Thyroid gland (tissue), 4 donors: ENCODE data around the gene DHX15.

Experiments
- CTCF ChIP-seq, 6 experiments: fragments of 200-600 bp in 3 of 6; fragments of 450-650 bp in 3 of 6; sonication (generic) in 3 of 6; IDR thresholded peaks; one replicate each; pipeline ENCODE4 v1.5.1; 2016 to 2019; ENCODE audit warnings: antibody characterized with exemption in 6 of 6, mild to moderate bottlenecking in 2 of 6, inconsistent platforms in 1 of 6, moderate library complexity in 1 of 6
- POLR2A ChIP-seq, 2 donors: fragments of 450-650 bp; IDR thresholded peaks; one replicate each; pipeline ENCODE4 v1.6.1; 2017; ENCODE audit warnings: antibody characterized with exemption in 2 of 2, mild to moderate bottlenecking in 2 of 2, moderate library complexity in 1 of 2

- TF ChIP-seq CTCF (IDR thresholded peaks at IDR 0.05) = no peak
- TF ChIP-seq POLR2A (IDR thresholded peaks at IDR 0.05) = no peak
Observed at GRCh38 chr4:24625091-24625490, 40.7 kb upstream of the DHX15 start.
